MM.1S (cell line): ENCODE results near the gene CCNYL1.

Experiments
- DNase-seq: peaks from one replicate; pipeline ENCODE4 v3.0.0-alpha.2; 2015
- H2AFZ ChIP-seq: fragments of 300-600 bp; sonication (generic); 2 replicates; pipeline ENCODE4 v1.6.0; 2016; ENCODE audit warnings: antibody characterized with exemption, low read length
- H3F3A ChIP-seq: fragments of 300-600 bp; sonication (generic); 2 replicates; pipeline ENCODE4 v1.6.1; 2016; ENCODE audit warnings: mild to moderate bottlenecking, antibody characterized with exemption, low read length, moderate library complexity, mixed read lengths; ENCODE audit not compliant: insufficient read depth
- H3K27ac ChIP-seq: fragments of 300-600 bp; sonication (generic); 2 replicates; pipeline ENCODE4 v1.5.1; 2016; ENCODE audit warnings: mild to moderate bottlenecking, low read length
- H3K27me3 ChIP-seq: fragments of 300-600 bp; sonication (generic); replicated peaks from 2 replicates; pipeline ENCODE4 v1.6.0; 2016; ENCODE audit warnings: low read length; ENCODE audit not compliant: insufficient read depth
- H3K36me3 ChIP-seq: fragments of 300-600 bp; sonication (generic); replicated peaks from 2 replicates; pipeline ENCODE4 v1.6.1; 2016; ENCODE audit warnings: mild to moderate bottlenecking, low read length, mixed read lengths; ENCODE audit not compliant: insufficient read depth
- H3K4me1 ChIP-seq: fragments of 300-600 bp; sonication (generic); 2 replicates; pipeline ENCODE4 v1.6.1; 2016; ENCODE audit warnings: low read length, mixed read lengths
- H3K4me2 ChIP-seq: fragments of 300-600 bp; sonication (generic); 2 replicates; pipeline ENCODE4 v1.6.0; 2016; ENCODE audit warnings: low read depth, low read length
- H3K4me3 ChIP-seq: fragments of 300-600 bp; sonication (generic); 2 replicates; pipeline ENCODE4 v1.5.1; 2016; ENCODE audit warnings: low read length, mixed read lengths
- H3K79me2 ChIP-seq: fragments of 300-600 bp; sonication (generic); 2 replicates; pipeline ENCODE4 v1.6.1; 2016; ENCODE audit warnings: mixed run types, low read length, mixed read lengths
- H3K9ac ChIP-seq: fragments of 300-600 bp; sonication (generic); 2 replicates; pipeline ENCODE4 v1.6.1; 2016; ENCODE audit warnings: low read length, mixed read lengths
- H3K9me2 ChIP-seq: fragments of 300-600 bp; sonication (generic); replicated peaks from 2 replicates; pipeline ENCODE4 v1.6.1; 2016; ENCODE audit warnings: mild to moderate bottlenecking, low read length, mixed read lengths; ENCODE audit not compliant: insufficient read depth
- H3K9me3 ChIP-seq: fragments of 300-600 bp; sonication (generic); replicated peaks from 2 replicates; pipeline ENCODE4 v1.6.1; 2016; ENCODE audit warnings: mild to moderate bottlenecking, low read length, mixed read lengths; ENCODE audit not compliant: insufficient read depth
- H4K20me1 ChIP-seq: fragments of 300-600 bp; sonication (generic); 2 replicates; pipeline ENCODE4 v1.6.1; 2016; ENCODE audit warnings: mild to moderate bottlenecking, low read length, moderate library complexity, mixed read lengths; ENCODE audit not compliant: insufficient read depth
- CTCF ChIP-seq: fragments of 300-600 bp; sonication (generic); IDR thresholded peaks from 2 replicates; pipeline ENCODE4 v1.5.1; 2016; ENCODE audit warnings: antibody characterized with exemption, low read length, mixed read lengths
- EZH2 ChIP-seq: fragments of 300-600 bp; sonication (generic); optimal IDR thresholded peaks from 2 replicates; pipeline ENCODE3; 2017; ENCODE audit warnings: low read depth, mild to moderate bottlenecking, antibody characterized with exemption, low read length, mixed read lengths
- EZH2phosphoT487 ChIP-seq: fragments of 300-600 bp; sonication (generic); IDR thresholded peaks from 2 replicates; pipeline ENCODE4 v1.6.1; 2018; ENCODE audit warnings: antibody characterized with exemption, low read length

The CCNYL1 gene

GRCh38 chr2:207772844-207773205 is 61.4 kb downstream of the CCNYL1 start:
- H3K4me1 ChIP-seq = no peaks in the 10 kb centered on the region
- H3K27ac ChIP-seq = no peak overlapping the region

DNA sequence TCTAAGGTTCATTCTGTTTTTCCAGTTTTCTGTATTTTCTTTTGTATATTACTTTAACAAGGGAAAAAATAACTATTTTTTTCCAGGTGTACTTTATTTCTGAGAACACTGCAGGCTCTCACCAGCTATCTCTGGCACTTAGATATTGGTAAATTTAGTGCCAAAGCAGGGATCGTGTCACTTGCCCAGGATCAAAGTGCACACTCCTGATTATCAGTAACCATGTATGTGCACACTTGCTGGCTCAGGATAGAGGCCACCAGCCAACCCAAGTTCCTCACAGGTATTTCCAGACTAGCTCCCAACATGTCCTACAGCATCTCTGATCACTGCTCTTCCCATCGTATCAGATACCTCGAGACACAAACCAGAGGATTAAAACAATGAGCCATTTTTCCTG is 64.0 kb downstream of the CCNYL1 start:
- H3K9me2 ChIP-seq = no peaks in the 10 kb centered on the region
- H3K4me2 ChIP-seq = no peak overlapping the region
- no peaks in the 10 kb centered on the region for H3K79me2 ChIP-seq
- no peak overlapping the region for H3K27ac ChIP-seq
- TF ChIP-seq EZH2 (no peak), EZH2phosphoT487 (no peak), CTCF (no peak)
- H3K9ac ChIP-seq = no peak overlapping the region
- H3K4me1 ChIP-seq = no peaks in the 10 kb centered on the region
- H3K27me3 ChIP-seq = no peaks in the 10 kb centered on the region
- DNase-seq = no peak
- H2AFZ ChIP-seq = no peak overlapping the region
- no peaks in the 10 kb centered on the region for H3K9me3 ChIP-seq
- no peaks in the 10 kb centered on the region for H3K36me3 ChIP-seq
- H4K20me1 ChIP-seq = no peaks in the 10 kb centered on the region
- no peaks in the 10 kb centered on the region for H3F3A ChIP-seq
- H3K4me3 ChIP-seq = no peak overlapping the region

More at GRCh38 chr2:207772844-207773205, 61.4 kb downstream of the CCNYL1 start:
- TF ChIP-seq EZH2 (no peak), CTCF (no peak), EZH2phosphoT487 (no peak)
- Histone ChIP-seq H3K9me3 (no peaks in the 10 kb centered on the region), H3K79me2 (no peaks in the 10 kb centered on the region), H3K36me3 (no peaks in the 10 kb centered on the region), H3K9ac (no peak overlapping the region), H3F3A (no peaks in the 10 kb centered on the region), H3K27me3 (no peaks in the 10 kb centered on the region), H3K9me2 (no peaks in the 10 kb centered on the region), H3K4me3 (no peak overlapping the region), H4K20me1 (no peaks in the 10 kb centered on the region), H2AFZ (no peak overlapping the region), H3K4me2 (no peak overlapping the region)
- no peak for DNase-seq

DNA sequence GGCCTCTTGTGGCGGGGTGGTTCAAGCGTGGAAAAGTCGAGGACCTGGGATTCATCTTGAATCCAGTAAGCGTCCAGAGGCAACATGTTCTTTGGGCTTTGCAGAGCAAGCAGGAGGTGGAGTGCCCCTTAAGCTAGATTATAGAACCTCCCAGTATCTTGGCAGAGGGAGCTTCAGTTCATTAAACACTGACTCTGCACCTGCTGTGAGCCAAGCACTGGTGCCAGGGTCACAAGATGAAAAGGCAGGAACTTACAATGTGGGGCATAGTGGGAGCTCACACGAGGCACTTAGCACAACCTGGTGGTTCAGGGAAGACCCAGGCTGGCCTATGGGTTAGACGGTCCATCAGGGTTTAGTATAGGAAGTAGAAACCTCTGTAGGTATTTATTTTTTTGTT is 65.7 kb downstream of the CCNYL1 start:
- no peak overlapping the region for H2AFZ ChIP-seq

More for the DNA sequence above, 65.7 kb downstream of the CCNYL1 start:
- no peaks in the 10 kb centered on the region for H3K36me3 ChIP-seq
- DNase-seq = no peak
- no peak overlapping the region for H3K9ac ChIP-seq
- no peaks in the 10 kb centered on the region for H3K9me3 ChIP-seq
- no peak overlapping the region for H3K27ac ChIP-seq
- no peaks in the 10 kb centered on the region for H3K9me2 ChIP-seq
- no peak overlapping the region for H3K4me2 ChIP-seq
- H4K20me1 ChIP-seq = no peaks in the 10 kb centered on the region
- H3K79me2 ChIP-seq = no peaks in the 10 kb centered on the region
- no peaks in the 10 kb centered on the region for H3K27me3 ChIP-seq
- H3K4me1 ChIP-seq = no peaks in the 10 kb centered on the region
- H3K4me3 ChIP-seq = no peak overlapping the region
- TF ChIP-seq EZH2phosphoT487 (no peak), EZH2 (no peak), CTCF (no peak)
- no peaks in the 10 kb centered on the region for H3F3A ChIP-seq
